OCI-LY1 (cell line): Measurements from ENCODE around the gene CD84.

Experiments
- CTCF ChIP-seq: fragments of 200-600 bp; sonication (generic), shearing (Covaris generic); IDR thresholded peaks from 2 replicates; pipeline ENCODE4 v1.5.1; 2017; ENCODE audit warnings: mild to moderate bottlenecking, antibody characterized with exemption, low read length, moderate library complexity, mixed read lengths
- EZH2 ChIP-seq: fragments of 200-600 bp; sonication (generic), shearing (Covaris generic); IDR thresholded peaks from 2 replicates; pipeline ENCODE4 v1.8.0; 2017; ENCODE audit warnings: borderline replicate concordance, mixed run types, mild to moderate bottlenecking, antibody characterized with exemption, low read length, moderate library complexity, mixed read lengths

GRCh38 chr1:160608514-160608913 lies 29.2 kb upstream of the CD84 start:
- no peak for TF ChIP-seq CTCF
- no peak for TF ChIP-seq EZH2
